Panc1 (cell line): ENCODE results near the gene NPAS4. TPM values are rescaled to one million over a fixed set of nuclear protein-coding genes. Genes with fewer than 3 reads are reported as not detected.

Experiments
- ATAC-seq: fragments of 200-7000 bp; cut with Tn5 transposase; 2 replicates; pipeline ENCODE4 v1.9.1; 2020; ENCODE audit warnings: mild to moderate bottlenecking, moderate library complexity
- BruUV-seq: library from RNA; stranded (reverse); fragments of 400-500 nt; replicated peaks from 2 replicates; lab custom pipeline; 2021; lab: Mats Ljungman, UMichigan
- CTCF ChIA-PET: fragments of 300-600 bp; sonication (Branson Sonifier 250); formaldehyde crosslinking; loops from one replicate; lab custom pipeline; 2022; ENCODE audit warnings: antibody characterized with exemption; lab: Charles Lee
- POLR2A ChIA-PET: fragments of 300-600 bp; sonication (Branson Sonifier 250); formaldehyde crosslinking; loops from one replicate; lab custom pipeline; 2022; ENCODE audit warnings: antibody characterized with exemption; lab: Charles Lee
- DNase-seq: peaks from one replicate; pipeline ENCODE4 v3.0.0-alpha.2; 2010; ENCODE audit warnings: low read depth, low spot score
- H3K27ac ChIP-seq: 2 replicates; pipeline ENCODE4 v1.5.1; 2011; ENCODE audit warnings: mild to moderate bottlenecking, low read length, inconsistent platforms
- H3K27me3 ChIP-seq: fragments of 200-500 bp; sonication (Bioruptor generic); 2 replicates; pipeline ENCODE4 v1.6.0; 2014; ENCODE audit warnings: low read length, inconsistent platforms; ENCODE audit not compliant: control insufficient read depth, insufficient read depth
- H3K36me3 ChIP-seq: fragments of 200-500 bp; sonication (Bioruptor generic); 2 replicates; pipeline ENCODE4 v1.5.1; 2014; ENCODE audit warnings: inconsistent platforms, mild to moderate bottlenecking, low read length, moderate library complexity; ENCODE audit not compliant: control insufficient read depth, insufficient read depth
- H3K4me1 ChIP-seq: 2 replicates; pipeline ENCODE4 v1.5.1; 2011; ENCODE audit warnings: inconsistent platforms, mild to moderate bottlenecking, low read length, moderate library complexity; ENCODE audit not compliant: control insufficient read depth, insufficient read depth
- H3K4me3 ChIP-seq, 2 experiments: 2 replicates each; pipeline ENCODE4 v1.5.1; 2011 to 2012; ENCODE audit warnings: low read depth in 2 of 2, low read length in 2 of 2, mild to moderate bottlenecking in 2 of 2, inconsistent platforms in 1 of 2, moderate library complexity in 1 of 2
- H3K9me3 ChIP-seq: fragments of 200-500 bp; sonication (Bioruptor generic); 2 replicates; pipeline ENCODE4 v1.5.1; 2014; ENCODE audit warnings: low read depth, mild to moderate bottlenecking, inconsistent platforms, low read length, moderate library complexity; ENCODE audit not compliant: control insufficient read depth, insufficient read depth
- POLR2AphosphoS5 ChIP-seq: IDR thresholded peaks from 2 replicates; pipeline ENCODE4 v1.6.1; 2012; ENCODE audit warnings: mild to moderate bottlenecking, low read depth, low read length, moderate library complexity
- REST ChIP-seq, 2 experiments: IDR thresholded peaks; 2 replicates each; pipeline ENCODE4 v1.6.1; 2011 to 2012; ENCODE audit warnings: low read depth in 2 of 2, control low read depth in 1 of 2, low read length in 1 of 2, mild to moderate bottlenecking in 1 of 2, moderate library complexity in 1 of 2; ENCODE audit not compliant: insufficient read depth in 1 of 2
- SIN3A ChIP-seq: IDR thresholded peaks from 2 replicates; pipeline ENCODE4 v1.6.1; 2012; ENCODE audit warnings: low read depth, mild to moderate bottlenecking, low read length, moderate library complexity, borderline replicate concordance; ENCODE audit not compliant: insufficient read depth
- TCF7L2 ChIP-seq: IDR thresholded peaks from 2 replicates; pipeline ENCODE4 v1.6.1; 2011; ENCODE audit warnings: mild to moderate bottlenecking, low read depth, low read length, inconsistent platforms
- in situ Hi-C: cut with HindIII; loops from 2 replicates; pipeline ENCODE4 v1.10.0; 2016; ENCODE audit warnings: low sequenced_read_pairs, low pct_unique_long_range_greater_than_20kb
- intact Hi-C: fragments of 100-400 bp; cut with micrococcal nuclease; formaldehyde crosslinking; loops from one replicate; pipeline ENCODE4 v1.10.0; 2022; ENCODE audit not compliant: unreplicated experiment
- total RNA-seq: library from RNA; stranded (reverse); gene quantifications from one replicate; pipeline ENCODE4 v1.2.1, GENCODE V29; 2021; ENCODE audit not compliant: unreplicated experiment
- TF ChIP-seq, protein P1 (sequence below): fragments of 450-650 bp; IDR thresholded peaks from 2 replicates; pipeline ENCODE4 v1.5.1; 2017; ENCODE audit warnings: mild to moderate bottlenecking

The NPAS4 gene
- total RNA-seq, 1 experiment from 2014 or later: 0.08 TPM

- Histone ChIP-seq H3K4me1 (no peaks in the 10 kb centered on the region), H3K27ac (no peak overlapping the region), H3K9me3 (no peaks in the 10 kb centered on the region), H3K27me3 (peaks cover 2% of the 10 kb centered on the region; the same call in 1 of the 2 replicates), H3K36me3 (no peaks in the 10 kb centered on the region), H3K4me3 (no peak overlapping the region)
- ATAC-seq: no peak
- in situ Hi-C loops: no loop called here
- DNase-seq: no peak
- TF ChIP-seq POLR2AphosphoS5: no peak
- TF ChIP-seq, protein P1, sequence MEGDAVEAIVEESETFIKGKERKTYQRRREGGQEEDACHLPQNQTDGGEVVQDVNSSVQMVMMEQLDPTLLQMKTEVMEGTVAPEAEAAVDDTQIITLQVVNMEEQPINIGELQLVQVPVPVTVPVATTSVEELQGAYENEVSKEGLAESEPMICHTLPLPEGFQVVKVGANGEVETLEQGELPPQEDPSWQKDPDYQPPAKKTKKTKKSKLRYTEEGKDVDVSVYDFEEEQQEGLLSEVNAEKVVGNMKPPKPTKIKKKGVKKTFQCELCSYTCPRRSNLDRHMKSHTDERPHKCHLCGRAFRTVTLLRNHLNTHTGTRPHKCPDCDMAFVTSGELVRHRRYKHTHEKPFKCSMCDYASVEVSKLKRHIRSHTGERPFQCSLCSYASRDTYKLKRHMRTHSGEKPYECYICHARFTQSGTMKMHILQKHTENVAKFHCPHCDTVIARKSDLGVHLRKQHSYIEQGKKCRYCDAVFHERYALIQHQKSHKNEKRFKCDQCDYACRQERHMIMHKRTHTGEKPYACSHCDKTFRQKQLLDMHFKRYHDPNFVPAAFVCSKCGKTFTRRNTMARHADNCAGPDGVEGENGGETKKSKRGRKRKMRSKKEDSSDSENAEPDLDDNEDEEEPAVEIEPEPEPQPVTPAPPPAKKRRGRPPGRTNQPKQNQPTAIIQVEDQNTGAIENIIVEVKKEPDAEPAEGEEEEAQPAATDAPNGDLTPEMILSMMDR: no peak
- TF ChIP-seq TCF7L2: no peak
- TF ChIP-seq SIN3A: no peak
- no peak for TF ChIP-seq REST (IDR thresholded peaks at IDR 0.05; ENCODE audit: insufficient read depth in 1 of 2, low read depth in 2 of 2, low read length in 1 of 2)
- POLR2A ChIA-PET: no interaction called here
- intact Hi-C loops: no loop called here
- no TSS peak for BruUV-seq
- CTCF ChIA-PET: no interaction called here
Measured at GRCh38 chr11:66443602-66444001, 22.8 kb downstream of the NPAS4 start.

DNA sequence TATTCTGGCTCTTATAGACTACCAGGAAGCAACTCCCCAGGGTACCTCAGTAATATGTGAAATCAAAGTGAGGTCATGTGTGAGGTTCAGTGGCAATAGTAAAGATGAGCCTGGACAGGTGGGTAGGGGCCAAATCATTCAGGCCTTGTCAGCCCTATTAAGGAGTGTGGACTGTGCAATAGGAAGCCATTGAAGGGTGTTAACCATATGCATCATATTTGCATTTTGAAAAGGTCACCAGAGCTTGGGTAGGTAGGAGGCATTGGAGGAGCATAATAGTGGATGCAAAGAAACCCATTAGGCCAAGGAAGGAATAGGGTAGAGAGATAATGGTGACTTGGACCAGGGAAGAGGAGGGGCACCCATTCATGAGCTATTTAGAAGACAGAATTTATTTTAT is 26.2 kb downstream of the NPAS4 start:
- ChIA-PET POLR2A (no interaction called here), CTCF (interaction anchor here (0.6 kb wide), 1 partner anchor 436 kb away, joined by 4 read pairs; no protein-coding TSS in a partner anchor)
- in situ Hi-C loops: no loop called here
- Histone ChIP-seq H3K9me3 (no peaks in the 10 kb centered on the region), H3K36me3 (no peaks in the 10 kb centered on the region), H3K4me1 (no peaks in the 10 kb centered on the region), H3K27ac (no peak overlapping the region), H3K4me3 (no peak overlapping the region), H3K27me3 (peaks cover 9% of the 10 kb centered on the region)
- no peak for ATAC-seq
- BruUV-seq: no TSS peak
- DNase-seq: no peak
- TF ChIP-seq, protein P1: no peak
- no peak for TF ChIP-seq REST (IDR thresholded peaks at IDR 0.05; ENCODE audit: insufficient read depth in 1 of 2, low read depth in 2 of 2, low read length in 1 of 2)
- TF ChIP-seq SIN3A: no peak
- TF ChIP-seq TCF7L2: no peak
- TF ChIP-seq POLR2AphosphoS5: no peak
- intact Hi-C loops: no loop called here
